Prostate gland (tissue), 2 donors: ENCODE data around the gene TCP10L.
"Not testable (repeated sequence)": the region's sequence is repeated elsewhere in the genome, so short reads cannot be mapped to it uniquely, and the experiment has no call there.

Source experiments
- POLR2A ChIP-seq: fragments of 450-650 bp; IDR thresholded peaks from one replicate; pipeline ENCODE4 v1.6.1; 2016; ENCODE audit warnings: antibody characterized with exemption, mild to moderate bottlenecking
- POLR2AphosphoS5 ChIP-seq: sonication (generic); formaldehyde crosslinking; IDR thresholded peaks from one replicate; pipeline ENCODE4 v1.6.1; 2017; ENCODE audit warnings: antibody characterized with exemption
- TF ChIP-seq, protein P1 (sequence below), 4 experiments: fragments of 200-600 bp in 2 of 4; fragments of 450-650 bp in 2 of 4; sonication (generic) in 2 of 4; IDR thresholded peaks; 1 replicate in 3 of 4; 2 replicates in 1 of 4; pipeline ENCODE4 v1.5.1; 2016 to 2019; ENCODE audit warnings: antibody characterized with exemption in 4 of 4, mild to moderate bottlenecking in 2 of 4, moderate library complexity in 2 of 4

DNA sequence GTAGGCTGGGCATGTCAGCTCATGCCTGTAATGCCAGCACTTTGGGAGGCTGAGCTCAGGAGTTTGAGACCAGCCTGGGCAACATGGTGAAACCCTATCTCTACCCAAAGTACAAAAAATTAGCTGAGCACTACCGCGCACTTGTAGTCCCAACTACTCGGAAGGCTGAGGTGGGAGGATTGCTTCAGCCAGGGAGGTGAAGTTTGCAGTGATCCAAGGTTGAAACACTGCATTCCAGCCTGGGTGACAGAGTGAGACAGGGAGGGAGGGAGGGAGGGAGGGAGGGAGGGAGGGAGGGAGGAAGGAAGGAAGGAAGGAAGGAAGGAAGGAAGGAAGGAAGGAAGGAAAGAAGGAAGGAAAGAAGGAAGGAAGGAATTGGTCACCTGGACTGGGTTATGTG is 53.8 kb downstream of the TCP10L start:
- TF ChIP-seq, protein P1, sequence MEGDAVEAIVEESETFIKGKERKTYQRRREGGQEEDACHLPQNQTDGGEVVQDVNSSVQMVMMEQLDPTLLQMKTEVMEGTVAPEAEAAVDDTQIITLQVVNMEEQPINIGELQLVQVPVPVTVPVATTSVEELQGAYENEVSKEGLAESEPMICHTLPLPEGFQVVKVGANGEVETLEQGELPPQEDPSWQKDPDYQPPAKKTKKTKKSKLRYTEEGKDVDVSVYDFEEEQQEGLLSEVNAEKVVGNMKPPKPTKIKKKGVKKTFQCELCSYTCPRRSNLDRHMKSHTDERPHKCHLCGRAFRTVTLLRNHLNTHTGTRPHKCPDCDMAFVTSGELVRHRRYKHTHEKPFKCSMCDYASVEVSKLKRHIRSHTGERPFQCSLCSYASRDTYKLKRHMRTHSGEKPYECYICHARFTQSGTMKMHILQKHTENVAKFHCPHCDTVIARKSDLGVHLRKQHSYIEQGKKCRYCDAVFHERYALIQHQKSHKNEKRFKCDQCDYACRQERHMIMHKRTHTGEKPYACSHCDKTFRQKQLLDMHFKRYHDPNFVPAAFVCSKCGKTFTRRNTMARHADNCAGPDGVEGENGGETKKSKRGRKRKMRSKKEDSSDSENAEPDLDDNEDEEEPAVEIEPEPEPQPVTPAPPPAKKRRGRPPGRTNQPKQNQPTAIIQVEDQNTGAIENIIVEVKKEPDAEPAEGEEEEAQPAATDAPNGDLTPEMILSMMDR (IDR thresholded peaks at IDR 0.05) = not testable (repeated sequence)
- not testable (repeated sequence) for TF ChIP-seq POLR2AphosphoS5, POLR2A
